WTC11 (cell line): ENCODE measurements around the gene CLSTN2. TPM values are rescaled to one million over a fixed set of nuclear protein-coding genes. Genes with fewer than 3 reads are reported as not detected.

Experiments used
- ATAC-seq: fragments of 200-7000 bp; cut with Tn5 transposase; 2 replicates; pipeline ENCODE4 v1.10.0; 2021; ENCODE audit warnings: mild to moderate bottlenecking, moderate library complexity
- CTCF ChIA-PET: fragments of 300-600 bp; sonication (Branson Sonifier 250); formaldehyde crosslinking; loops from one replicate; lab custom pipeline; 2021; ENCODE audit warnings: antibody characterized with exemption; lab: Charles Lee
- POLR2A ChIA-PET: fragments of 350-600 bp; sonication (Branson Sonifier 250); formaldehyde crosslinking; loops from one replicate; lab custom pipeline; 2021; ENCODE audit warnings: antibody characterized with exemption; lab: Charles Lee
- DNase-seq: peaks from one replicate; pipeline ENCODE4 v3.0.0; 2021; ENCODE audit warnings: low spot score
- H3K27ac Mint-ChIP-seq: 2 replicates; pipeline ENCODE4 v1.8.0; 2021; ENCODE audit warnings: mixed read lengths
- H3K27me3 Mint-ChIP-seq: 2 replicates; pipeline ENCODE4 v1.8.0; 2021; ENCODE audit warnings: low read depth, mild to moderate bottlenecking, moderate library complexity, mixed read lengths
- H3K36me3 Mint-ChIP-seq: 2 replicates; pipeline ENCODE4 v1.8.0; 2021; ENCODE audit warnings: mixed read lengths
- H3K4me1 Mint-ChIP-seq: 2 replicates; pipeline ENCODE4 v1.8.0; 2022; ENCODE audit warnings: mixed read lengths
- H3K4me3 Mint-ChIP-seq: 2 replicates; pipeline ENCODE4 v1.8.0; 2021; ENCODE audit warnings: mild to moderate bottlenecking, moderate library complexity, mixed read lengths
- H3K9me3 Mint-ChIP-seq: 2 replicates; pipeline ENCODE4 v1.8.0; 2021; ENCODE audit warnings: mixed read lengths
- AR ChIP-seq: fragments of 250-450 bp; sonication (Bioruptor Pico); IDR thresholded peaks from 2 replicates; pipeline ENCODE4 v1.9.0; 2021; ENCODE audit warnings: mild to moderate bottlenecking
- CDX4 ChIP-seq: fragments of 250-450 bp; sonication (Bioruptor Pico); IDR thresholded peaks from 2 replicates; pipeline ENCODE4 v1.9.0; 2021; ENCODE audit warnings: moderate library complexity, mild to moderate bottlenecking, inconsistent platforms, borderline replicate concordance
- CTCF ChIP-seq: fragments of 200-600 bp; IDR thresholded peaks from 2 replicates; pipeline ENCODE4 v1.8.0; 2022; ENCODE audit warnings: antibody characterized with exemption
- FOXK1 ChIP-seq: sonication (generic); formaldehyde crosslinking; IDR thresholded peaks from 2 replicates; pipeline ENCODE4 v1.8.0; 2022; ENCODE audit warnings: mild to moderate bottlenecking, moderate library complexity, missing genetic modification reagents
- KAT7 ChIP-seq: sonication (generic); formaldehyde crosslinking; IDR thresholded peaks from 2 replicates; pipeline ENCODE4 v1.8.1; 2023; ENCODE audit warnings: missing genetic modification reagents, mild to moderate bottlenecking, borderline replicate concordance
- NR3C1 ChIP-seq: sonication (generic); formaldehyde crosslinking; conservative IDR thresholded peaks from 2 replicates; pipeline ENCODE4 v1.8.1; 2023; ENCODE audit warnings: low read depth, mild to moderate bottlenecking, missing genetic modification reagents
- RORB ChIP-seq: fragments of 250-450 bp; sonication (Bioruptor Pico); IDR thresholded peaks from 2 replicates; pipeline ENCODE4 v1.9.0; 2021; ENCODE audit warnings: mild to moderate bottlenecking
- TCF7 ChIP-seq: sonication (generic); formaldehyde crosslinking; IDR thresholded peaks from 2 replicates; pipeline ENCODE4 v1.8.0; 2022; ENCODE audit warnings: mild to moderate bottlenecking, low read depth, missing genetic modification reagents, moderate library complexity
- TEAD1 ChIP-seq: sonication (generic); formaldehyde crosslinking; IDR thresholded peaks from 2 replicates; pipeline ENCODE4 v1.8.0; 2022; ENCODE audit warnings: mild to moderate bottlenecking, missing genetic modification reagents
- TP53 ChIP-seq: sonication (generic); formaldehyde crosslinking; IDR thresholded peaks from 2 replicates; pipeline ENCODE4 v1.8.1; 2023; ENCODE audit warnings: mild to moderate bottlenecking, missing genetic modification reagents
- ZNF396 ChIP-seq: fragments of 250-450 bp; sonication (Bioruptor Pico); IDR thresholded peaks from 2 replicates; pipeline ENCODE4 v1.8.0; 2021; ENCODE audit warnings: mild to moderate bottlenecking, moderate library complexity, borderline replicate concordance
- total RNA-seq: library from RNA; stranded (reverse); gene quantifications from 3 replicates; pipeline ENCODE4 v1.2.3, GENCODE V29; 2021
- TF ChIP-seq, protein P1 (sequence below): sonication (generic); formaldehyde crosslinking; IDR thresholded peaks from 2 replicates; pipeline ENCODE4 v1.8.1; 2023; ENCODE audit warnings: mild to moderate bottlenecking, missing genetic modification reagents, moderate library complexity
- TF ChIP-seq, protein P2 (sequence below): fragments of 250-450 bp; sonication (Bioruptor Pico); IDR thresholded peaks from 2 replicates; pipeline ENCODE4 v2.1.2; 2022; ENCODE audit warnings: mild to moderate bottlenecking, moderate library complexity
- TF ChIP-seq, protein P3 (sequence below): sonication (generic); formaldehyde crosslinking; IDR thresholded peaks from 2 replicates; pipeline ENCODE4 v1.8.0; 2023; ENCODE audit warnings: mild to moderate bottlenecking, missing genetic modification reagents
- TF ChIP-seq, protein P4 (sequence below): sonication (generic); formaldehyde crosslinking; IDR thresholded peaks from 2 replicates; pipeline ENCODE4 v1.8.1; 2022; ENCODE audit warnings: low read depth, mild to moderate bottlenecking, moderate library complexity, missing genetic modification reagents, borderline replicate concordance
- TF ChIP-seq, protein P5 (sequence below): sonication (generic); formaldehyde crosslinking; IDR thresholded peaks from 2 replicates; pipeline ENCODE4 v1.8.0; 2022; ENCODE audit warnings: mild to moderate bottlenecking, missing genetic modification reagents
- TF ChIP-seq, protein P6 (sequence below): sonication (generic); formaldehyde crosslinking; IDR thresholded peaks from 2 replicates; pipeline ENCODE4 v1.8.1; 2023; ENCODE audit warnings: mild to moderate bottlenecking, missing genetic modification reagents, moderate library complexity

Gene CLSTN2
- total RNA-seq, 1 experiment from 2014 or later = 0.35 TPM

DNA sequence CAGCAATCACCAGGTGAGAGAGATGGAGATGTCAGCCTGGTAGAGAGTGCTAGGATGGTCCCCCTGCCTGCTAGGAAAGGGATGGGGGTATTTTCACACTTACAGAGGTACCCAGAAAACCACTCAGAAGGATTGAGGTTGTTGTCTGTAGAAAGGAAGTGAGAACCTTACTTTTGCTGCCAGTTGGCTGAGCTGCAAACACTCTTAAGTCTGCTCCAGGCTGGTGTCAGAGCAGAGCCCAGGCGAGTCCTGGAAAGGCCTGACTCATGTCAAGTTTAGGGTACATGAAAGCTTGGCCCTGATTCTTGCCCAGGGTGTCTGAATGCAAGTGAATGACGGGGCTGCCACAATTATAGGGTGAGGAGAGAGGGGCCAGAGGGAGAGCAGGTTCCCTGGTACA lies 528.4 kb downstream of the CLSTN2 start:
- no peaks in the 10 kb centered on the region for H3K9me3 Mint-ChIP-seq
- no peak for ATAC-seq
- no peak overlapping the region for H3K4me3 Mint-ChIP-seq
- no peaks in the 10 kb centered on the region for H3K36me3 Mint-ChIP-seq
- H3K27ac Mint-ChIP-seq = no peak overlapping the region
- peaks cover 17% of the 10 kb centered on the region for H3K27me3 Mint-ChIP-seq
- peaks cover 3% of the 10 kb centered on the region; the same call in 1 of the 2 replicates for H3K4me1 Mint-ChIP-seq
- POLR2A ChIA-PET = no interaction called here
- CTCF ChIA-PET = no interaction called here
- no peak for DNase-seq
- TF ChIP-seq NR3C1 (CRISPR knock-in tag) (no peak), ZNF396 (CRISPR knock-in tag) (no peak), KAT7 (CRISPR knock-in tag) (no peak), TCF7 (CRISPR knock-in tag) (no peak), CTCF (no peak), AR (CRISPR knock-in tag) (no peak), TEAD1 (CRISPR knock-in tag) (no peak), RORB (no peak), FOXK1 (CRISPR knock-in tag) (no peak), TP53 (CRISPR knock-in tag) (no peak), CDX4 (CRISPR knock-in tag) (no peak)
- TF ChIP-seq, protein P1, sequence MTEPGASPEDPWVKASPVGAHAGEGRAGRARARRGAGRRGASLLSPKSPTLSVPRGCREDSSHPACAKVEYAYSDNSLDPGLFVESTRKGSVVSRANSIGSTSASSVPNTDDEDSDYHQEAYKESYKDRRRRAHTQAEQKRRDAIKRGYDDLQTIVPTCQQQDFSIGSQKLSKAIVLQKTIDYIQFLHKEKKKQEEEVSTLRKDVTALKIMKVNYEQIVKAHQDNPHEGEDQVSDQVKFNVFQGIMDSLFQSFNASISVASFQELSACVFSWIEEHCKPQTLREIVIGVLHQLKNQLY (CRISPR knock-in tag) = no peak
- TF ChIP-seq, protein P2, sequence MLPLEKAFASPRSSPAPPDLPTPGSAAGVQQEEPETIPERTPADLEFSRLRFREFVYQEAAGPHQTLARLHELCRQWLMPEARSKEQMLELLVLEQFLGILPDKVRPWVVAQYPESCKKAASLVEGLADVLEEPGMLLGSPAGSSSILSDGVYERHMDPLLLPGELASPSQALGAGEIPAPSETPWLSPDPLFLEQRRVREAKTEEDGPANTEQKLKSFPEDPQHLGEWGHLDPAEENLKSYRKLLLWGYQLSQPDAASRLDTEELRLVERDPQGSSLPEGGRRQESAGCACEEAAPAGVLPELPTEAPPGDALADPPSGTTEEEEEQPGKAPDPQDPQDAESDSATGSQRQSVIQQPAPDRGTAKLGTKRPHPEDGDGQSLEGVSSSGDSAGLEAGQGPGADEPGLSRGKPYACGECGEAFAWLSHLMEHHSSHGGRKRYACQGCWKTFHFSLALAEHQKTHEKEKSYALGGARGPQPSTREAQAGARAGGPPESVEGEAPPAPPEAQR (CRISPR knock-in tag) = no peak
- TF ChIP-seq, protein P3, sequence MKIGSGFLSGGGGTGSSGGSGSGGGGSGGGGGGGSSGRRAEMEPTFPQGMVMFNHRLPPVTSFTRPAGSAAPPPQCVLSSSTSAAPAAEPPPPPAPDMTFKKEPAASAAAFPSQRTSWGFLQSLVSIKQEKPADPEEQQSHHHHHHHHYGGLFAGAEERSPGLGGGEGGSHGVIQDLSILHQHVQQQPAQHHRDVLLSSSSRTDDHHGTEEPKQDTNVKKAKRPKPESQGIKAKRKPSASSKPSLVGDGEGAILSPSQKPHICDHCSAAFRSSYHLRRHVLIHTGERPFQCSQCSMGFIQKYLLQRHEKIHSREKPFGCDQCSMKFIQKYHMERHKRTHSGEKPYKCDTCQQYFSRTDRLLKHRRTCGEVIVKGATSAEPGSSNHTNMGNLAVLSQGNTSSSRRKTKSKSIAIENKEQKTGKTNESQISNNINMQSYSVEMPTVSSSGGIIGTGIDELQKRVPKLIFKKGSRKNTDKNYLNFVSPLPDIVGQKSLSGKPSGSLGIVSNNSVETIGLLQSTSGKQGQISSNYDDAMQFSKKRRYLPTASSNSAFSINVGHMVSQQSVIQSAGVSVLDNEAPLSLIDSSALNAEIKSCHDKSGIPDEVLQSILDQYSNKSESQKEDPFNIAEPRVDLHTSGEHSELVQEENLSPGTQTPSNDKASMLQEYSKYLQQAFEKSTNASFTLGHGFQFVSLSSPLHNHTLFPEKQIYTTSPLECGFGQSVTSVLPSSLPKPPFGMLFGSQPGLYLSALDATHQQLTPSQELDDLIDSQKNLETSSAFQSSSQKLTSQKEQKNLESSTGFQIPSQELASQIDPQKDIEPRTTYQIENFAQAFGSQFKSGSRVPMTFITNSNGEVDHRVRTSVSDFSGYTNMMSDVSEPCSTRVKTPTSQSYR = no peak
- TF ChIP-seq, protein P4, sequence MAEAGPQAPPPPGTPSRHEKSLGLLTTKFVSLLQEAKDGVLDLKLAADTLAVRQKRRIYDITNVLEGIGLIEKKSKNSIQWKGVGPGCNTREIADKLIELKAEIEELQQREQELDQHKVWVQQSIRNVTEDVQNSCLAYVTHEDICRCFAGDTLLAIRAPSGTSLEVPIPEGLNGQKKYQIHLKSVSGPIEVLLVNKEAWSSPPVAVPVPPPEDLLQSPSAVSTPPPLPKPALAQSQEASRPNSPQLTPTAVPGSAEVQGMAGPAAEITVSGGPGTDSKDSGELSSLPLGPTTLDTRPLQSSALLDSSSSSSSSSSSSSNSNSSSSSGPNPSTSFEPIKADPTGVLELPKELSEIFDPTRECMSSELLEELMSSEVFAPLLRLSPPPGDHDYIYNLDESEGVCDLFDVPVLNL = no peak
- TF ChIP-seq, protein P5, sequence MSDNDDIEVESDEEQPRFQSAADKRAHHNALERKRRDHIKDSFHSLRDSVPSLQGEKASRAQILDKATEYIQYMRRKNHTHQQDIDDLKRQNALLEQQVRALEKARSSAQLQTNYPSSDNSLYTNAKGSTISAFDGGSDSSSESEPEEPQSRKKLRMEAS (CRISPR knock-in tag) = no peak
- TF ChIP-seq, protein P6, sequence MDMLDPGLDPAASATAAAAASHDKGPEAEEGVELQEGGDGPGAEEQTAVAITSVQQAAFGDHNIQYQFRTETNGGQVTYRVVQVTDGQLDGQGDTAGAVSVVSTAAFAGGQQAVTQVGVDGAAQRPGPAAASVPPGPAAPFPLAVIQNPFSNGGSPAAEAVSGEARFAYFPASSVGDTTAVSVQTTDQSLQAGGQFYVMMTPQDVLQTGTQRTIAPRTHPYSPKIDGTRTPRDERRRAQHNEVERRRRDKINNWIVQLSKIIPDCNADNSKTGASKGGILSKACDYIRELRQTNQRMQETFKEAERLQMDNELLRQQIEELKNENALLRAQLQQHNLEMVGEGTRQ (CRISPR knock-in tag) = no peak
